ENCODE results near the gene SEMA6D. TPM values are rescaled to one million over a fixed set of nuclear protein-coding genes. Genes with fewer than 3 reads are reported as not detected.

SEMA6D gene
- total RNA-seq, 4 donors from 2014 or later: 9.3 to 17.7 (median 14.3) TPM

DNA sequence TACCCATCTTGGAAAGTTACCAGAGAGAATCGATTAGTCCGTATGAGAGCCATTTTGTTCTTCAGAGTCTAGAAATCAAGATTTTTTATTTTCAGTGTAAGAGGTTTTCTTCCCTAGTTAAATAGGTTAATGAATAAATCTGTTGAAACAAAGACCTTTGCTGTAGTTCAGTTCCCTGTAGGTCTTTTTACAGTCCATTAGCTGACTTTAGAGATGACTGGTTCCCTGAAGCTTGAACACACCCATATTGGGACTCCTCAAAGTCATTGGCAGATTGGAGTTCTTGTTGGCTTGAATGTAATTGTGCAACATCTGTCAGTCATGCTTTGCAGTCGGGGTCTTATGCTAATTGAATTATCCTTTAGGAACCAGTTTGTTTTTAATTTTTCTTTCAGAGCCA lies 45.3 kb downstream of the SEMA6D start:
- WGBS, 2 donors: 97 to 99% methylated on average over 3 of the region's 3 CpGs
- H3K36me3 ChIP-seq: peaks cover 23 to 27% of the 10 kb centered on the region in 2 donors

DNA sequence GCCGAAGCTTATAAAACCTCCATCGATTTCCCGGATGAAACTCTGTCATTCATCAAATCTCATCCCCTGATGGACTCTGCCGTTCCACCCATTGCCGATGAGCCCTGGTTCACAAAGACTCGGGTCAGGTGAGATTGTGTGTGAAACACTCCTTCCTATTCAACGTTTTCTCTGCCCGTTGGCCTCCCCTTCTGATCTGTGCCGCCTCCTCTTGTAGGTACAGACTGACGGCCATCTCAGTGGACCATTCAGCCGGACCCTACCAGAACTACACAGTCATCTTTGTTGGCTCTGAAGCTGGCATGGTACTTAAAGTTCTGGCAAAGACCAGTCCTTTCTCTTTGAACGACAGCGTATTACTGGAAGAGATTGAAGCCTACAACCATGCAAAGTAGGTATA lies 47.4 kb downstream of the SEMA6D start:
- H3K36me3 ChIP-seq: peaks cover 23 to 27% of the 10 kb centered on the region in 2 donors
- no peak overlapping the region for H3K27ac ChIP-seq
- intact Hi-C loops (cut with DNase I): no loop called here
- no peak overlapping the region for H3K4me3 ChIP-seq (replicated peaks in 1 of 3)
- 93 to 95% methylated on average over 13 of the region's 13 CpGs for WGBS, 2 donors
- H3K27me3 ChIP-seq: no peaks in the 10 kb centered on the region
- no peak for TF ChIP-seq POLR2A (IDR thresholded peaks at IDR 0.05)
- TF ChIP-seq, protein P1, sequence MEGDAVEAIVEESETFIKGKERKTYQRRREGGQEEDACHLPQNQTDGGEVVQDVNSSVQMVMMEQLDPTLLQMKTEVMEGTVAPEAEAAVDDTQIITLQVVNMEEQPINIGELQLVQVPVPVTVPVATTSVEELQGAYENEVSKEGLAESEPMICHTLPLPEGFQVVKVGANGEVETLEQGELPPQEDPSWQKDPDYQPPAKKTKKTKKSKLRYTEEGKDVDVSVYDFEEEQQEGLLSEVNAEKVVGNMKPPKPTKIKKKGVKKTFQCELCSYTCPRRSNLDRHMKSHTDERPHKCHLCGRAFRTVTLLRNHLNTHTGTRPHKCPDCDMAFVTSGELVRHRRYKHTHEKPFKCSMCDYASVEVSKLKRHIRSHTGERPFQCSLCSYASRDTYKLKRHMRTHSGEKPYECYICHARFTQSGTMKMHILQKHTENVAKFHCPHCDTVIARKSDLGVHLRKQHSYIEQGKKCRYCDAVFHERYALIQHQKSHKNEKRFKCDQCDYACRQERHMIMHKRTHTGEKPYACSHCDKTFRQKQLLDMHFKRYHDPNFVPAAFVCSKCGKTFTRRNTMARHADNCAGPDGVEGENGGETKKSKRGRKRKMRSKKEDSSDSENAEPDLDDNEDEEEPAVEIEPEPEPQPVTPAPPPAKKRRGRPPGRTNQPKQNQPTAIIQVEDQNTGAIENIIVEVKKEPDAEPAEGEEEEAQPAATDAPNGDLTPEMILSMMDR (IDR thresholded peaks at IDR 0.05): no peak
- H3K4me1 ChIP-seq: peaks cover 0 to under 1% of the 10 kb centered on the region in 2 donors
- H3K9me3 ChIP-seq: no peaks in the 10 kb centered on the region
- DNase-seq: no peak

More for the DNA sequence above, 45.3 kb downstream of the SEMA6D start:
- H3K4me1 ChIP-seq: peaks cover 0 to 16% of the 10 kb centered on the region in 2 donors
- H3K9me3 ChIP-seq: no peaks in the 10 kb centered on the region
- intact Hi-C loops (cut with DNase I): no loop called here
- H3K27ac ChIP-seq: no peak overlapping the region
- no peak overlapping the region for H3K4me3 ChIP-seq (replicated peaks in 1 of 3)
- no peaks in the 10 kb centered on the region for H3K27me3 ChIP-seq
- TF ChIP-seq POLR2A (IDR thresholded peaks at IDR 0.05): no peak
- TF ChIP-seq, protein P1 (IDR thresholded peaks at IDR 0.05): no peak
- no peak for DNase-seq

DNA sequence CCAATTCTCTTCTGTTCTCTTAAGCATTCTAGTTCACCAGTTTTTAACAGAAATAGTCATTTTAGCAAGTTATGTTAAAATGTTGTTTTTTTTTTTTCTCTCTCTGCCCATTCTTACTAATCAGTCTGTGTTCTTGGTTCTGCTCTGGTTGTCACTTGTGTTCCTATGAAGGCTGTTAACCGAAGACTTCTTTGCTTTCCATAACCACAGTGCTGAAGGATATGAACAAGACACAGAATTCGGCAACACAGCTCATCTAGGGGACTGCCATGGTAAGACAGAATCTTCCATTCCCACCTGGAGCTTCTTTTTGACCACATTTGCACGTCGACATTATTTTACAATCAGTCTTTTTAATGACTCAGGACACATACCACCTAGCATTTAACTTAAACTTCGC lies 49.1 kb downstream of the SEMA6D start:
- Histone ChIP-seq H3K9me3 (no peaks in the 10 kb centered on the region), H3K27me3 (no peaks in the 10 kb centered on the region), H3K4me1 (no peaks in the 10 kb centered on the region), H3K27ac (no peak overlapping the region), H3K4me3 (replicated peaks in 1 of 3) (no peak overlapping the region), H3K36me3 (peaks cover 30 to 31% of the 10 kb centered on the region in 2 donors)
- DNase-seq: no peak
- 81 to 93% methylated on average over 5 of the region's 5 CpGs for WGBS, 2 donors
- TF ChIP-seq, protein P1 (IDR thresholded peaks at IDR 0.05): no peak
- no peak for TF ChIP-seq POLR2A (IDR thresholded peaks at IDR 0.05)
- intact Hi-C loops (cut with DNase I): no loop called here

DNA sequence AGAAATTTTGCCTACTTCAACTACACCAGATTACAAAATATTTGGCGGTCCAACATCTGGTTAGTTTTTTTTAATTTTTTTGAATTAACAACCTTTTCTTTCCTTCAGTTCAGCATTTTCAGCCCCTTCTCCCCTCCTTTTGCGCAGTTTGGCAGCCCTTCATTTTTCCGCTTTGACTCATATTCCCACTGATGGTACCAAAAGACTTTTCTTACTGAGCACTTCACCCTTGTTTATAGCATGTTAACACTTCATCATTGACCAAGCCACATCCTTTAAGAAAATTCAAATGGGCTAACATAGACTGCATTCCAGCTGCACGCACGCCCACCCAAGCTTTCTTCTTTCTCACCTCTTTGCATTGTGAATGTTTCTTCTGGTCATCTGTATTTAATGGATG lies 49.7 kb downstream of the SEMA6D start:
- no peak overlapping the region for H3K27ac ChIP-seq
- intact Hi-C loops (cut with DNase I): no loop called here
- no peaks in the 10 kb centered on the region for H3K4me1 ChIP-seq
- peaks cover 28 to 31% of the 10 kb centered on the region in 2 donors for H3K36me3 ChIP-seq
- no peaks in the 10 kb centered on the region for H3K9me3 ChIP-seq
- H3K4me3 ChIP-seq (replicated peaks in 1 of 3): no peak overlapping the region
- TF ChIP-seq, protein P1 (IDR thresholded peaks at IDR 0.05): no peak
- no peak for TF ChIP-seq POLR2A (IDR thresholded peaks at IDR 0.05)
- no peaks in the 10 kb centered on the region for H3K27me3 ChIP-seq
- DNase-seq: no peak
- 97% methylated on average over 5 of the region's 5 CpGs for WGBS, 2 donors

DNA sequence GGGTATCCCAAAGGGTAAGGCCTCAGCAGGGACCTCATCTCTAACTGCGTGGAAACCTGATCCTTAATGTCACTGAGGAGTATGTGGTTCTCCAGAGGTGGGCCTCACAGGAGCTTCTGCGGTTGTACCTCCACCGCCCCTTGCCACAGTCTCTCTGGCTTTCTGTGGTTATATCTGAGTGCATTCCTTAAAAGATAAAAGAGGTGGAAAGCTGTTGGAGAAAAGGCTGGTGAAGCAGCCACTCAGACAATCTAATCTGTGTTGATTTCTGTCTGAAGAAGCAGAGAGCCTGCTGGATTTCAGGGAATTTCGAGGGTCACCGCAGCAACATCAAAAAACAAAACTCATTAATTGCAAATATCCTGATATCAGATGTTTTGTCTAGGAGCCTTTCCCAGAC lies 51.4 kb downstream of the SEMA6D start:
- DNase-seq: no peak
- intact Hi-C loops (cut with DNase I): no loop called here
- Histone ChIP-seq H3K4me1 (no peaks in the 10 kb centered on the region), H3K27me3 (no peaks in the 10 kb centered on the region), H3K9me3 (no peaks in the 10 kb centered on the region), H3K4me3 (replicated peaks in 1 of 3) (no peak overlapping the region), H3K36me3 (peaks cover 20 to 31% of the 10 kb centered on the region in 2 donors), H3K27ac (no peak overlapping the region)
- TF ChIP-seq, protein P1 (IDR thresholded peaks at IDR 0.05): no peak
- no peak for TF ChIP-seq POLR2A (IDR thresholded peaks at IDR 0.05)
- WGBS, 2 donors: 62 to 65% methylated on average over 5 of the region's 5 CpGs
